ENCODE measurements around the gene DNAJC28. TPM values are rescaled to one million over a fixed set of nuclear protein-coding genes. Genes with fewer than 3 reads are reported as not detected.

The DNAJC28 gene
- total and polyA plus RNA-seq, 9 of the 15 experiments (the other 6 are each of a cell fraction or from before 2014, with no cell fraction given), result 0.68 to 2.5 (median 1.1) TPM

DNA sequence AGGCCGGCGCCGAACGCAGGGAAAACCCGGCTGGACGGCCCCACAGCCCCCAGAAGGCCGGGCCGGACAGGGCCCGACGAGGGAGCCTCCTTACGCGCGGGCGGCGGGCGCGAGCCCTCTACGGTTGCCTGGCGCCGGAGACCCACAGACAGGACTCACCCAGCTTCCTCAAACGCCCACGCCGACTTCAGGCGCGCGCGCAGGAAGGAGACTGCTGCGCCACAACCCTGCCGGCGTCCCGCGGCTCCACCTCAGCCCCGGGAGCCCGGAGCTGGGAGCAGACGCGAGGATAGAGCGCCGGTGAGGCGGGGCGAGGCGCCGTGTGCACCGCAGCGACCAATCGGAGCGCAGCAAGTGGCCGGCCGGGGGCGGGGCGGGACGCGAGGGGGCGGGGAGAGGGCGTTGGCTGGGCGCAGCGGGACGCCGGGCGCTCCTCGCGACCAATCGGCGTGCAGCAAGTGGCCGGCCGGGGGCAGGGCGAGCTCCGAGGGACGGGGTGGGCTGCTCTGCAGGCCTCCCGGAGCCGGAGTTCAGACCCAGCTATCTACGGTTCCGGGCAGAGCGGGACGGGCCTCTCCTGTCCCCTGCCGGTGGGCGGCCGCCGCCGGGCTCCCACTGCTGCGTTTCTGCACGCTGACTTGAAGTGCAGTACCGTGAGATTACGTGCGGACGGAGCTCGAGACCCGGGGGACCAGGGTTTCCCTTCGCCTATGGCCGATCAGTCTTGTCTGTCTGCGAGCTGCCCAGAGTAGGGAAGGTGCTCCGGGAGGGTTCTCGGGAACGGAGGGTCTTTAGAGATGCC is 11.6 kb downstream of the DNAJC28 start, which contains the start of gene TMEM50B (continued):
- TF ChIP-seq ZNF507 (tag; conservative IDR thresholded peaks at IDR 0.05), result no peak
- TF ChIP-seq MAFF (IDR thresholded peaks at IDR 0.05; ENCODE audit: low read length), result no peak
- TF ChIP-seq, protein P1, sequence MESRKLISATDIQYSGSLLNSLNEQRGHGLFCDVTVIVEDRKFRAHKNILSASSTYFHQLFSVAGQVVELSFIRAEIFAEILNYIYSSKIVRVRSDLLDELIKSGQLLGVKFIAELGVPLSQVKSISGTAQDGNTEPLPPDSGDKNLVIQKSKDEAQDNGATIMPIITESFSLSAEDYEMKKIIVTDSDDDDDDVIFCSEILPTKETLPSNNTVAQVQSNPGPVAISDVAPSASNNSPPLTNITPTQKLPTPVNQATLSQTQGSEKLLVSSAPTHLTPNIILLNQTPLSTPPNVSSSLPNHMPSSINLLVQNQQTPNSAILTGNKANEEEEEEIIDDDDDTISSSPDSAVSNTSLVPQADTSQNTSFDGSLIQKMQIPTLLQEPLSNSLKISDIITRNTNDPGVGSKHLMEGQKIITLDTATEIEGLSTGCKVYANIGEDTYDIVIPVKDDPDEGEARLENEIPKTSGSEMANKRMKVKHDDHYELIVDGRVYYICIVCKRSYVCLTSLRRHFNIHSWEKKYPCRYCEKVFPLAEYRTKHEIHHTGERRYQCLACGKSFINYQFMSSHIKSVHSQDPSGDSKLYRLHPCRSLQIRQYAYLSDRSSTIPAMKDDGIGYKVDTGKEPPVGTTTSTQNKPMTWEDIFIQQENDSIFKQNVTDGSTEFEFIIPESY (CRISPR knock-in tag; IDR thresholded peaks at IDR 0.05), result no peak; the same call in 1 of the 2 replicates
- no peak for TF ChIP-seq HLTF (IDR thresholded peaks at IDR 0.05)
- TF ChIP-seq RBFOX2 (IDR thresholded peaks at IDR 0.05; ENCODE audit: low read depth, low read length), result peak; percentile 95
- peak; percentile 90 for TF ChIP-seq HMGN3 (IDR thresholded peaks at IDR 0.05; ENCODE audit: borderline replicate concordance, extremely low read depth, insufficient read length, low read depth, low read length)
- TF ChIP-seq, protein P2, sequence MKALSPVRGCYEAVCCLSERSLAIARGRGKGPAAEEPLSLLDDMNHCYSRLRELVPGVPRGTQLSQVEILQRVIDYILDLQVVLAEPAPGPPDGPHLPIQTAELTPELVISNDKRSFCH (CRISPR knock-in tag; IDR thresholded peaks at IDR 0.05), result no peak
- TF ChIP-seq, protein P2 (tag; IDR thresholded peaks at IDR 0.05), result 0 out of 2 replicates have a peak, but pooled peaks have one; percentile 57
- TF ChIP-seq, protein P3, sequence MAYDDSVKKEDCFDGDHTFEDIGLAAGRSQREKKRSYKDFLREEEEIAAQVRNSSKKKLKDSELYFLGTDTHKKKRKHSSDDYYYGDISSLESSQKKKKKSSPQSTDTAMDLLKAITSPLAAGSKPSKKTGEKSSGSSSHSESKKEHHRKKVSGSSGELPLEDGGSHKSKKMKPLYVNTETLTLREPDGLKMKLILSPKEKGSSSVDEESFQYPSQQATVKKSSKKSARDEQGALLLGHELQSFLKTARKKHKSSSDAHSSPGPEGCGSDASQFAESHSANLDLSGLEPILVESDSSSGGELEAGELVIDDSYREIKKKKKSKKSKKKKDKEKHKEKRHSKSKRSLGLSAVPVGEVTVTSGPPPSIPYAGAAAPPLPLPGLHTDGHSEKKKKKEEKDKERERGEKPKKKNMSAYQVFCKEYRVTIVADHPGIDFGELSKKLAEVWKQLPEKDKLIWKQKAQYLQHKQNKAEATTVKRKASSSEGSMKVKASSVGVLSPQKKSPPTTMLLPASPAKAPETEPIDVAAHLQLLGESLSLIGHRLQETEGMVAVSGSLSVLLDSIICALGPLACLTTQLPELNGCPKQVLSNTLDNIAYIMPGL (CRISPR knock-in tag; IDR thresholded peaks at IDR 0.05), result peak; percentile 82
- no peak; the same call in 1 of the 2 replicates for TF ChIP-seq ILF3 (IDR thresholded peaks at IDR 0.05; ENCODE audit: borderline replicate concordance)
- TF ChIP-seq ZC3H8 (IDR thresholded peaks at IDR 0.05), result no peak
- TF ChIP-seq, protein P4, sequence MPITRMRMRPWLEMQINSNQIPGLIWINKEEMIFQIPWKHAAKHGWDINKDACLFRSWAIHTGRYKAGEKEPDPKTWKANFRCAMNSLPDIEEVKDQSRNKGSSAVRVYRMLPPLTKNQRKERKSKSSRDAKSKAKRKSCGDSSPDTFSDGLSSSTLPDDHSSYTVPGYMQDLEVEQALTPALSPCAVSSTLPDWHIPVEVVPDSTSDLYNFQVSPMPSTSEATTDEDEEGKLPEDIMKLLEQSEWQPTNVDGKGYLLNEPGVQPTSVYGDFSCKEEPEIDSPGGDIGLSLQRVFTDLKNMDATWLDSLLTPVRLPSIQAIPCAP (CRISPR knock-in tag; IDR thresholded peaks at IDR 0.05; ENCODE audit: borderline replicate concordance), result no peak
- no peak for TF ChIP-seq ZNF253 (CRISPR knock-in tag; conservative IDR thresholded peaks at IDR 0.05)
- no peak for TF ChIP-seq MCM7 (IDR thresholded peaks at IDR 0.05)
- peak; percentile 60; the same call in 1 of the 2 replicates for TF ChIP-seq ZNF24 (IDR thresholded peaks at IDR 0.05)
- no peak for TF ChIP-seq RFX5 (IDR thresholded peaks at IDR 0.05; ENCODE audit: low read depth, low read length)
- TF ChIP-seq GATAD2B (IDR thresholded peaks at IDR 0.05; ENCODE audit: borderline replicate concordance), result 0 out of 2 replicates have a peak, but pooled peaks have one; percentile 58
- no peak for TF ChIP-seq SRSF9 (IDR thresholded peaks at IDR 0.05; ENCODE audit: borderline replicate concordance, low read depth, low read length)
- TF ChIP-seq TAL1 (IDR thresholded peaks at IDR 0.05), result no peak
- TF ChIP-seq, protein P5, sequence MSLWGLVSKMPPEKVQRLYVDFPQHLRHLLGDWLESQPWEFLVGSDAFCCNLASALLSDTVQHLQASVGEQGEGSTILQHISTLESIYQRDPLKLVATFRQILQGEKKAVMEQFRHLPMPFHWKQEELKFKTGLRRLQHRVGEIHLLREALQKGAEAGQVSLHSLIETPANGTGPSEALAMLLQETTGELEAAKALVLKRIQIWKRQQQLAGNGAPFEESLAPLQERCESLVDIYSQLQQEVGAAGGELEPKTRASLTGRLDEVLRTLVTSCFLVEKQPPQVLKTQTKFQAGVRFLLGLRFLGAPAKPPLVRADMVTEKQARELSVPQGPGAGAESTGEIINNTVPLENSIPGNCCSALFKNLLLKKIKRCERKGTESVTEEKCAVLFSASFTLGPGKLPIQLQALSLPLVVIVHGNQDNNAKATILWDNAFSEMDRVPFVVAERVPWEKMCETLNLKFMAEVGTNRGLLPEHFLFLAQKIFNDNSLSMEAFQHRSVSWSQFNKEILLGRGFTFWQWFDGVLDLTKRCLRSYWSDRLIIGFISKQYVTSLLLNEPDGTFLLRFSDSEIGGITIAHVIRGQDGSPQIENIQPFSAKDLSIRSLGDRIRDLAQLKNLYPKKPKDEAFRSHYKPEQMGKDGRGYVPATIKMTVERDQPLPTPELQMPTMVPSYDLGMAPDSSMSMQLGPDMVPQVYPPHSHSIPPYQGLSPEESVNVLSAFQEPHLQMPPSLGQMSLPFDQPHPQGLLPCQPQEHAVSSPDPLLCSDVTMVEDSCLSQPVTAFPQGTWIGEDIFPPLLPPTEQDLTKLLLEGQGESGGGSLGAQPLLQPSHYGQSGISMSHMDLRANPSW (CRISPR knock-in tag; IDR thresholded peaks at IDR 0.05), result no peak

Data from K562 (cell line).